ENCODE measurements around the gene EEF1AKMT4. TPM values are rescaled to one million over a fixed set of nuclear protein-coding genes. Genes with fewer than 3 reads are reported as not detected.

EEF1AKMT4 gene
- total and polyA plus RNA-seq, 10 of the 15 experiments (the other 5 are each of a cell fraction or from before 2014, with no cell fraction given): 7.5 to 26.8 (median 18.3) TPM

- no peak overlapping the region for H3K9ac ChIP-seq (ENCODE audit: control insufficient read depth, insufficient read depth, low read length)
These were observed 11.3 kb downstream of the EEF1AKMT4 start for GRCh38 chr3:184260724-184261269.

More at GRCh38 chr3:184260724-184261269, 11.3 kb downstream of the EEF1AKMT4 start:
- H4K20me1 ChIP-seq (ENCODE audit: control insufficient read depth, insufficient read depth): no peaks in the 10 kb centered on the region
- POLR2A ChIA-PET: interaction anchor here (0.6 kb wide), 1 partner anchor 355 kb away, joined by 3 read pairs; no protein-coding TSS in a partner anchor
- TF ChIP-seq PBX3 (IDR thresholded peaks at IDR 0.05; ENCODE audit: insufficient replicate concordance, low read depth, low read length): no peak
- 0 out of 2 replicates have a peak, but pooled peaks have one; percentile 32 for TF ChIP-seq GATAD2B (conservative IDR thresholded peaks at IDR 0.05; ENCODE audit: low read depth)
- peak; percentile 94 for TF ChIP-seq SUZ12 (IDR thresholded peaks at IDR 0.05; ENCODE audit: unreplicated experiment)
- CTCF ChIA-PET: interaction anchor here (1.1 kb wide), 1 partner anchor 11 kb away, joined by 5 read pairs; the partner anchor contains the start of gene EEF1AKMT4
- peak overlapping the region; percentile 64 for H3K4me2 ChIP-seq (ENCODE audit: control insufficient read depth, insufficient read depth)
- H3K27ac ChIP-seq (ENCODE audit: control insufficient read depth, insufficient read depth): no peak overlapping the region
- no peak for DNase-seq (ENCODE audit: low read depth, low spot score)
- RAD21 ChIA-PET (ENCODE audit: unreplicated experiment): no interaction called here
- H3K79me2 ChIP-seq (ENCODE audit: control insufficient read depth, insufficient read depth, low read length): no peaks in the 10 kb centered on the region
- in situ Hi-C loops (cut with MboI) (no loop called here), intact Hi-C loops (cut with micrococcal nuclease; ENCODE audit: unreplicated experiment) (no loop called here)
- H3K27me3 ChIP-seq (replicated peaks in 1 of 2; ENCODE audit: control insufficient read depth in 2 of 2, insufficient read depth in 2 of 2, low read length in 1 of 2): peaks cover 2 to 11% of the 10 kb centered on the region in 2 experiments
- FAIRE-seq: no peak
- peak overlapping the region; percentile 55; the same call in 1 of the 2 replicates for H3K4me3 ChIP-seq
- H3K9me3 ChIP-seq (replicated peaks; ENCODE audit: control insufficient read depth, insufficient read depth, low read length): no peaks in the 10 kb centered on the region
- peak overlapping the region; percentile 12; the same call in 1 of the 2 replicates for H2AFZ ChIP-seq (ENCODE audit: control insufficient read depth, low read depth, low read length)
- WGBS (ENCODE audit: insufficient coverage, insufficient replicate concordance, low lambda C conversion rate, missing lambda C conversion rate): 4% methylated on average over 38 of the region's 49 CpGs
- H3K4me1 ChIP-seq (ENCODE audit: control insufficient read depth, insufficient read depth, low read length): 0 out of 2 replicates have a peak, but pooled peaks cover 4% of the 10 kb centered on the region
- SMC1A ChIA-PET (ENCODE audit: uncharacterized antibody, unreplicated experiment): no interaction called here
- ATAC-seq: no peak; the same call in 2 of the 3 replicates
- no TSS peak for BruUV-seq (replicated peaks)
- H3K36me3 ChIP-seq (ENCODE audit: control insufficient read depth in 2 of 2, insufficient read depth in 2 of 2, low read length in 1 of 2): no peaks in the 10 kb centered on the region
